GM19043 (cell line): Measurements from ENCODE around the gene CFAP65.

Experiments
- ATAC-seq: cut with Tn5 transposase; IDR thresholded peaks from one replicate; pipeline ENCODE4 v1.9.1; 2021; ENCODE audit warnings: low read depth; ENCODE audit not compliant: unreplicated experiment

CFAP65 gene

GRCh38 chr2:219041252-219041651 lies at the start of gene CFAP65:
Gene CFAP65 (minus strand): TSS chr2:219041516. CDS start chr2:219039048, 2,468 bp downstream.
- no peak for ATAC-seq

GRCh38 chr2:219090436-219091299 lies 49.4 kb upstream of the CFAP65 start:
- no peak for ATAC-seq

GRCh38 chr2:219089330-219089729 lies 48.0 kb upstream of the CFAP65 start:
- no peak for ATAC-seq

GRCh38 chr2:219087848-219088247 lies 46.5 kb upstream of the CFAP65 start:
- no peak for ATAC-seq

- ATAC-seq, result no peak
These were observed 46.0 kb upstream of the CFAP65 start for GRCh38 chr2:219087361-219087760.

- no peak for ATAC-seq
These were observed 44.9 kb upstream of the CFAP65 start for GRCh38 chr2:219086196-219086595.

GRCh38 chr2:219084791-219085190 lies 43.5 kb upstream of the CFAP65 start:
- no peak for ATAC-seq

- no peak for ATAC-seq
These were observed 41.1 kb upstream of the CFAP65 start for GRCh38 chr2:219082332-219082958.

- ATAC-seq, result peak; percentile 53
These were observed 40.5 kb upstream of the CFAP65 start for GRCh38 chr2:219081701-219082331.

- ATAC-seq, result no peak
These were observed 39.8 kb upstream of the CFAP65 start for GRCh38 chr2:219081096-219081495.

GRCh38 chr2:219079417-219079816 lies 38.1 kb upstream of the CFAP65 start:
- no peak for ATAC-seq

GRCh38 chr2:219078951-219079350 lies 37.6 kb upstream of the CFAP65 start:
- no peak for ATAC-seq

- ATAC-seq, result no peak
These were observed 36.8 kb upstream of the CFAP65 start for GRCh38 chr2:219078126-219078525.

GRCh38 chr2:219076253-219076652 lies 34.9 kb upstream of the CFAP65 start:
- ATAC-seq, result no peak

- no peak for ATAC-seq
These were observed 32.3 kb upstream of the CFAP65 start for GRCh38 chr2:219073413-219074129.

- no peak for ATAC-seq
These were observed 31.5 kb upstream of the CFAP65 start for GRCh38 chr2:219072741-219073250.

- ATAC-seq, result no peak
These were observed 30.0 kb upstream of the CFAP65 start for GRCh38 chr2:219071131-219071816.

GRCh38 chr2:219065484-219065883 lies 24.2 kb upstream of the CFAP65 start:
- ATAC-seq, result no peak

GRCh38 chr2:219062081-219062480 lies 20.8 kb upstream of the CFAP65 start:
- no peak for ATAC-seq
